HK-2 (cell line): Measurements from ENCODE around the gene ATF7.
A peak's percentile ranks its signal among the peaks of the same experiment; 100 is the strongest.
"Not testable (repeated sequence)": the region's sequence is repeated elsewhere in the genome, so short reads cannot be mapped to it uniquely, and the experiment has no call there.

Experiments
- DNase-seq: peaks from one replicate; pipeline ENCODE4 v3.0.0-alpha.2; 2018; ENCODE audit not compliant: unreplicated experiment

ATF7 gene

GRCh38 chr12:53625946-53626701 lies at the start of gene ATF7:
ATF7 (minus strand) TSS chr12:53626382; CDS start chr12:53601000, 25,382 bp downstream.
- DNase-seq, result peak; percentile 99

- DNase-seq, result peak; percentile 3
Observed at GRCh38 chr12:53674977-53675700, 49.0 kb upstream of the ATF7 start.

DNA sequence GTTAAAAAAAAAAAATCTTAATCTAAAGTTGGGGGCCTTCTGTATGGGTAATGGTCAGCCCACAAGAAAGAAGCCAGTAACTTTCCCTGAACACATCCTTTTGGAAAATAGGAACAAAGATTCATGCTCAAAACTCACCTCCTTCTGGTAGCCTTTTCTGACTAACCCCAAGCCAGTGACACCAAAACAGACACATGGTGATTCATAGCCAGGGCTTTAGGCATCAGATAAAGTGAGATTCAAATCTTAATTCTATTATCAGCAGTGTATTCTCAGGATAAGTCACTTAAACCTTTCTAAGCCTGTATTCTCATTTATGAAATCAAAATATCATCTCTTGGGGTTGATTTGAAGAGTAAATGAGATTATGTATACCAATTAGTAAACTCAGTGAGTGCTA lies 44.8 kb upstream of the ATF7 start:
- no peak for DNase-seq

GRCh38 chr12:53670308-53670707 lies 44.1 kb upstream of the ATF7 start:
- DNase-seq, result no peak

DNA sequence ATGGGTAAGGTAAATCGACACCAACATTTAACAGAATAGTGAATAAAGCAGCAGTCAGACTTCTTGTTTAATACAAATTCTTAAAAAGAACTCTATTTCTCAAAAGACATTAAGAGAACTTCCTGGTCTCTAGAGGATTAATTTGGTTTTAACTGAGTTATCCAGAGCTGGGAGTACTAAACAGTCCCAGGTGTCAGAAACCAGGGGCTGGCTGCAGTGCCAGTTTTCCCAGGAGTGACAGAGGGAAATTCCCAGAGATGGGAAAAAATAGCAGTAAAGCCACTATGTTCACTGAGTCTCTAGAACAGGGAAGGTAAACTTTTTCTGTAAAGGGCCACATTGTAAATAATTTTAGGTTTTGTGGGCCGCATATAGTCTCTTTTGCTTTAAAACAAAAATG lies 40.9 kb upstream of the ATF7 start:
- DNase-seq, result no peak

- DNase-seq, result no peak
Observed at GRCh38 chr12:53664936-53665335, 38.8 kb upstream of the ATF7 start.

GRCh38 chr12:53664191-53664590 lies 38.0 kb upstream of the ATF7 start:
- no peak for DNase-seq

GRCh38 chr12:53660041-53660440 lies 33.9 kb upstream of the ATF7 start:
- DNase-seq, result no peak

GRCh38 chr12:53659571-53659981 lies 33.4 kb upstream of the ATF7 start:
- no peak for DNase-seq

GRCh38 chr12:53659011-53659551 lies 32.9 kb upstream of the ATF7 start:
- no peak for DNase-seq

- no peak for DNase-seq
Observed at GRCh38 chr12:53657041-53657440, 30.9 kb upstream of the ATF7 start.

DNA sequence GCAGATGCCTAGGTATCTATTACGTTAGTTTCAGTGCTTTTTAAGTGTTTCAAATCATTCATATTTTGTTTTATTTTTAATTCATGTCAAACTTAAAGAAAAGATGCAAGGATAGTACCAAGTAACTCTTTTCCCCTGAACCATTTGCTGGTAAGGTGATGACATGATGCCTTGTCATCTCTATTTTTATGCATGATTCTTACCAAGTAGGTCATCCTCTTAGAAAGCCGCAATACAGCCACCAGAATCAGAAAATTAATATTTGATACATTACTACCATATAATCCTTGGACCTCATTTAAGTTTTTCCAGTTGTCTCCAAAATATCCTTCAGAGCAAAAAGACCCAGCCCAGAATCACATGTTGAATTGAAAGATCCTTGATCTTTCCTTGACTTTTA lies 27.4 kb upstream of the ATF7 start:
- no peak for DNase-seq

DNA sequence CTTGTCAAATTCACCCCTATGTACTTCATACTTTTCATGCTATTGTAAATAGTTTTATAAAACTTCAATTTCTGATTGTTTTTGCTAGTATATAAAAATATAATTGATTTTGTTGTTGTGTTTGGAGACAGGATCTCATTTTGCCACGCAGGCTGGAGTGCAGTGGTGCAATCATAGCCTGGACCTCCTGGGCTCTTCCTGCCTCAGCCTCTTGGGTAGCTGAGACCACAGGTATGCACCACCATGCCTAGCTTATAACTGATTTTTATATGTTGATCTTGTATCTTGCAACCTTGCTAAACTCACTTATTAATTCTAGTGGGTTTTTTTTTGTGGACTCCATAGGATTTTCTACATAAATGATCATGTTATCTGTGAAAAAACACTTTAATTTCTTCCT lies 26.2 kb upstream of the ATF7 start:
- no peak for DNase-seq

DNA sequence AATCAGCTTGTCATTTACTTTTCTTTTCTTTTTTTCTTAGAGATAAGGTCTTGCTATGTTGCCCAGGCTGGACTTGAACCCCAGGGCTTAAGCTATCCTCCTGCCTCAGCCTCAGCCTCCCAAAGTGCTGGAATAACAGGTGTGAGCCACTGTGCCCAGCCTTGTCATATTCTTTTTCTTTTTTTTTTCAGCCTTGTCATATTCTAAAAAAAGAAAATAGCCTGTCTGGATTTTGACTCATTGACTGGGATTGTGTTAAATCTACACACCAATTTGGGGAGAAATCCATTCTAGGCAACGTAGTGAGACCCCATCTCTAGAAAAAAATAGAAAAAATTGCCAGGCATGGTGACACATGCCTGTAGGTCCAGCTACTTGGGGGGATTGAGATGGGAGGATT lies 25.6 kb upstream of the ATF7 start:
- DNase-seq, result no peak

DNA sequence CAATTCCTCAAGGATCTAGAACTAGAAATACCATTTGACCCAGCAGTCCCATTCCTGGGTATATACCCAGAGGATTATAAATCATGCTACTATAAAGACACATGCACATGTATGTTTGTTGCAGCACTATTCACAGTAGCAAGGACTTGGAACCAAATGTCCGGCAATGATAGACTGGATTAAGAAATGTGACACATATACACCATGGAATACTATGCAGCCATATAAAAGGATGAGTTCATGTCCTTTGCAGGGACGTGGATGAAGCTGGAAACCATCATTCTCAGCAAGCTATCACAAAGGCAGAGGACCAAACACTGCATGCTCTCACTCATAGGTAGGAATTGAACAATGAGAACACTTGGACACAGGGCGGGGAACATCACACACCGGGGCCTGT lies 20.1 kb upstream of the ATF7 start:
- DNase-seq, result not testable (repeated sequence)

GRCh38 chr12:53645165-53645564 lies 19.0 kb upstream of the ATF7 start:
- no peak for DNase-seq

DNA sequence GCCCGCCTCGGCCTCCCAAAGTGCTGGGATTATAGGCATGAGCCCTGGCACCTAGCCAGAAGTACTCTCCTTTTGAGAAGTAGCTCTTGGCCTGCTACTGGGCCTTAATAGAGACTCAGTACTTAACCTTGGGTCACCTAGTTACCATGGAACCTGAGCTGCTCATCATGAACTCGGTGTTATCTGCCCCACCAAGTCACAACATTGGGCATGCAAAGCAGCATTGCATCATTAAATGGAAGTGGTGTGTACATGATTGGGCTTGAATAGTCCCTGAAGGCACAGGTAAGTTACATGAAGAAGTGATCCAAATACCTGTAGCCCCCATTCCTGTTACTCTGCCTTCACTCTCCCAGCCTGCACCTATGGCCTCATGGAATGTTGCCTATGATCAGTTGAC lies 18.0 kb upstream of the ATF7 start:
- DNase-seq, result no peak

GRCh38 chr12:53643232-53643979 lies 17.2 kb upstream of the ATF7 start:
- no peak for DNase-seq

- no peak for DNase-seq
Observed at GRCh38 chr12:53638057-53638456, 11.9 kb upstream of the ATF7 start.

DNA sequence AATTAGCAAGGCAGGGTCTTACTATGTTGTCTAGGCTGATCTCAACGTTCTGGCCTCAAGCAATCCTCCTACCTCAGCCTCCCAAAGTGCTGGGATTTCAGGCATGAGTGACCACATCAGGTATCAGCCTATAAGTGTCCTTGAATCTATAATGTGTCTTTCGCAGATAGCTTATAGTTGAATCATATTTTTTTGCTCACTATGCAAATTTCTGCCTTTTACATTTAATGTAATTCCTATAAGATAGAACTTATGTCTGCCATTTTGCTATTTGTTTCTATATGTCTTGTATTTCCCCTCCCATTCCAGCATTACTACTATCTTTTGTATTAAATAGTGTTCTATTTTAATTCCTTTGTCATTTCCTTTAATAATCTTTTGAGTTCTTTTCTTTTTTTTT lies 10.5 kb upstream of the ATF7 start:
- DNase-seq, result no peak

- DNase-seq, result not testable (repeated sequence)
Observed at GRCh38 chr12:53635708-53636107, 9.5 kb upstream of the ATF7 start.

- no peak for DNase-seq
Observed at GRCh38 chr12:53631721-53632120, 5.5 kb upstream of the ATF7 start.
